ENCODE data around the gene GPC5. TPM values are rescaled to one million over a fixed set of nuclear protein-coding genes. Genes with fewer than 3 reads are reported as not detected.

Gene GPC5
- total and polyA plus RNA-seq, 9 donors, result 0.10 to 1.5 (median 0.38) TPM

DNA sequence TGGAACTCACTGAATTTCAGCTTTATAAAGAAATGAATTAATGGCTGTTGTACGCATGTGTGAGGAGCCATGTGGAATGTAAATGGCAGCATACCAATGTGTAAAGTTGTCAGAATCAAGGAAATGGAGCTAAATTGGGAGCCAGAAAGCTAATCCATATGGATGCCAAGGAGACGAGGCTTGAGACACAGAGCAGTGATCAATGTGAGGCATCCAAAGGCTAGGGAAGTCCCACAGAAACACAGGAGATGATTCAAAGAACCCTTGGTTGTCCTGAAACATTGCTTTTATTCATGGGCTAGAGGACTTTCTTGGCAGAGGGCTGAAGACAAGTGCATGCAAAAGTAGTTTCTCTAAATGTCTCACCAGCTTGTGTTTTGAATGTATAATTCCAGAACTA is 1271.7 kb downstream of the GPC5 start:
- Histone ChIP-seq H3K27me3 (no peaks in the 10 kb centered on the region), H3K36me3 (no peaks in the 10 kb centered on the region), H3K27ac (no peak overlapping the region), H3K9me3 (no peaks in the 10 kb centered on the region), H3K4me1 (ENCODE audit: insufficient read depth) (no peaks in the 10 kb centered on the region), H3K4me3 (no peak overlapping the region)
- 93 to 97% (median 95%) methylated on average over 2 of the region's 2 CpGs for whole genome bisulfite sequencing, 3 donors
- TF ChIP-seq, protein P1, sequence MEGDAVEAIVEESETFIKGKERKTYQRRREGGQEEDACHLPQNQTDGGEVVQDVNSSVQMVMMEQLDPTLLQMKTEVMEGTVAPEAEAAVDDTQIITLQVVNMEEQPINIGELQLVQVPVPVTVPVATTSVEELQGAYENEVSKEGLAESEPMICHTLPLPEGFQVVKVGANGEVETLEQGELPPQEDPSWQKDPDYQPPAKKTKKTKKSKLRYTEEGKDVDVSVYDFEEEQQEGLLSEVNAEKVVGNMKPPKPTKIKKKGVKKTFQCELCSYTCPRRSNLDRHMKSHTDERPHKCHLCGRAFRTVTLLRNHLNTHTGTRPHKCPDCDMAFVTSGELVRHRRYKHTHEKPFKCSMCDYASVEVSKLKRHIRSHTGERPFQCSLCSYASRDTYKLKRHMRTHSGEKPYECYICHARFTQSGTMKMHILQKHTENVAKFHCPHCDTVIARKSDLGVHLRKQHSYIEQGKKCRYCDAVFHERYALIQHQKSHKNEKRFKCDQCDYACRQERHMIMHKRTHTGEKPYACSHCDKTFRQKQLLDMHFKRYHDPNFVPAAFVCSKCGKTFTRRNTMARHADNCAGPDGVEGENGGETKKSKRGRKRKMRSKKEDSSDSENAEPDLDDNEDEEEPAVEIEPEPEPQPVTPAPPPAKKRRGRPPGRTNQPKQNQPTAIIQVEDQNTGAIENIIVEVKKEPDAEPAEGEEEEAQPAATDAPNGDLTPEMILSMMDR (IDR thresholded peaks at IDR 0.05), result no peak
- TF ChIP-seq POLR2A (IDR thresholded peaks at IDR 0.05) (no peak), EP300 (IDR thresholded peaks at IDR 0.05) (no peak)
- DNase-seq, result no peak
- intact Hi-C loops (cut with DNase I), result no loop called here

DNA sequence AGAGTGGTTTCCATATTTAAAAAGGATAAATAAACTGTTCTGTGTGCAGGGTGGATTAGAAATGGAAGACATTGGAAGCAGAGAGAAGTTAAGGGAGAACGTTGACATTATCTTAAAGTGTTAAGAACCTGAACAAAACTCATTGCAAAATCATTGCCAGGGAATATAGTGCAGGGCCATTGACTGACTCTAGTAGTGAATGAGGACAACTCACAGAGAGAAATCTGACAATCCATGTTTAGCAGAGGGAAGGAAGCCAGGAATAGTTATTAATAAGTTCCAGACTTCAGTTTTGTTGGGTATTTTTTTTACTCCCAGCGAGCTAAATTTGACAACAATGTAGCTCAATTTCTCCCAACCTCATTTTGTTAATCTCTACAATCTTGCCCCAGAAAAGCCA is 1273.4 kb downstream of the GPC5 start:
- DNase-seq, result no peak
- Histone ChIP-seq H3K4me3 (no peak overlapping the region), H3K9me3 (no peaks in the 10 kb centered on the region), H3K27me3 (no peaks in the 10 kb centered on the region), H3K36me3 (no peaks in the 10 kb centered on the region), H3K27ac (no peak overlapping the region), H3K4me1 (ENCODE audit: insufficient read depth) (no peaks in the 10 kb centered on the region)
- TF ChIP-seq EP300 (IDR thresholded peaks at IDR 0.05), result no peak
- TF ChIP-seq POLR2A (IDR thresholded peaks at IDR 0.05), result no peak
- TF ChIP-seq, protein P1 (IDR thresholded peaks at IDR 0.05), result no peak
- 65 to 79% (median 78%) methylated on average over 2 of the region's 2 CpGs for WGBS, 3 donors
- intact Hi-C loops (cut with DNase I), result no loop called here

DNA sequence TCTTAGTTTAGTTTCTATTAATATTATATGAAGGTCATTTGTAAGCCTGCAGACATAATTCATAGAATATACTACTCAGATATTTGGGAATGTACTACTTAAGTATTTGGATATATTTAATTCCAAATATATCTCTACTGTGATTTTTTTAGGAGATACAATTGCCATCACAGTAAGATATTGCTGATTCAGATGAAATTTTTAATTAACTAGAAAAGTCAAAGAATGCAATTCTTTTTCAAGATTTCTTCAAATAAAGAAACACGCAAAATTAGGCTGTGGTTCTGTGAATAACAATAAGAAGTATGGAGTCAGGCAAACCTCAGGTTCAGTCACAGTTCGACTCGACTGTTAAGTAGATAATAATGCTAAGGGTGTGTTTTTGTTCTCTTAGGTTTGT is 1277.8 kb downstream of the GPC5 start:
- no peak overlapping the region for H3K27ac ChIP-seq
- no peaks in the 10 kb centered on the region for H3K27me3 ChIP-seq
- no peak for DNase-seq
- H3K9me3 ChIP-seq, result no peaks in the 10 kb centered on the region
- H3K4me3 ChIP-seq, result no peak overlapping the region
- TF ChIP-seq EP300 (IDR thresholded peaks at IDR 0.05), result no peak
- no peak for TF ChIP-seq POLR2A (IDR thresholded peaks at IDR 0.05)
- TF ChIP-seq, protein P1 (IDR thresholded peaks at IDR 0.05), result no peak
- H3K4me1 ChIP-seq (ENCODE audit: insufficient read depth), result no peaks in the 10 kb centered on the region
- H3K36me3 ChIP-seq, result no peaks in the 10 kb centered on the region
- intact Hi-C loops (cut with DNase I), result no loop called here
- WGBS, 3 donors, result 70 to 91% (median 91%) methylated on average over 3 of the region's 3 CpGs

DNA sequence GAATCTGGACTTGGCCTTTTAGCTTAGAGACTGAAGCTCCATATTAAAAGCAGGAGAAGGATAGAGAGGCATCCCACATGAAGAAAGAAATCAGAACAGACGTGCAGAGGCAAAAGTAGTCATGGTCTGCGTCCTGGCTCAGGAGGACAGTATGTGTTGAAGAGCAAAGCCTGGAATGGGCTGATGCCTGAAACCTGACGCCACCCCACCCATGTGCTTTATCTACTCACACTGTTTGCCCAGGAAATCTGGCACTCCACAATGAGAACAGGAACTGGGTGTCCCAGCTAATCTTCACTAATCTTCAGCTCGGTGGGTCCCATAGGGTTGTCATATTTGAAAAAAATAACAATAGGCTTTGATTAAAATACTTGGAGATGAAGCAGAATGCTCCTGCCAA is 1279.2 kb downstream of the GPC5 start:
- 60 to 70% (median 65%) methylated on average over 4 of the region's 4 CpGs for WGBS, 3 donors
- intact Hi-C loops (cut with DNase I), result no loop called here
- H3K36me3 ChIP-seq, result no peaks in the 10 kb centered on the region

More for the DNA sequence above, 1279.2 kb downstream of the GPC5 start:
- no peak overlapping the region for H3K27ac ChIP-seq
- DNase-seq, result no peak
- H3K4me3 ChIP-seq, result no peak overlapping the region
- no peaks in the 10 kb centered on the region for H3K4me1 ChIP-seq (ENCODE audit: insufficient read depth)
- TF ChIP-seq EP300 (IDR thresholded peaks at IDR 0.05), result no peak
- TF ChIP-seq POLR2A (IDR thresholded peaks at IDR 0.05), result no peak
- TF ChIP-seq, protein P1 (IDR thresholded peaks at IDR 0.05), result no peak
- no peaks in the 10 kb centered on the region for H3K9me3 ChIP-seq
- H3K27me3 ChIP-seq, result no peaks in the 10 kb centered on the region

Data from ovary (tissue), 9 donors.